Endothelial cell (in vitro differentiated cells): ENCODE results near the gene RPGR. TPM values are rescaled to one million over a fixed set of nuclear protein-coding genes. Genes with fewer than 3 reads are reported as not detected.

Experiments
- DNase-seq: peaks from one replicate; pipeline ENCODE4 v3.0.0; 2021; ENCODE audit warnings: low spot score
- H3K27ac Mint-ChIP-seq: one replicate; pipeline ENCODE4 v1.8.0; 2021; ENCODE audit warnings: mixed read lengths, inconsistent platforms; ENCODE audit not compliant: unreplicated experiment
- H3K27me3 Mint-ChIP-seq: one replicate; pipeline ENCODE4 v1.8.0; 2021; ENCODE audit warnings: mild to moderate bottlenecking, moderate library complexity, mixed read lengths, inconsistent platforms; ENCODE audit not compliant: unreplicated experiment
- H3K36me3 Mint-ChIP-seq: one replicate; pipeline ENCODE4 v1.8.0; 2021; ENCODE audit warnings: mild to moderate bottlenecking, low read depth, mixed read lengths, inconsistent platforms; ENCODE audit not compliant: unreplicated experiment
- H3K4me1 Mint-ChIP-seq: one replicate; pipeline ENCODE4 v1.8.0; 2021; ENCODE audit warnings: mild to moderate bottlenecking, mixed read lengths, inconsistent platforms; ENCODE audit not compliant: unreplicated experiment
- H3K4me3 Mint-ChIP-seq: one replicate; pipeline ENCODE4 v1.8.0; 2021; ENCODE audit warnings: mild to moderate bottlenecking, mixed read lengths, inconsistent platforms; ENCODE audit not compliant: unreplicated experiment
- H3K9me3 Mint-ChIP-seq: one replicate; pipeline ENCODE4 v1.8.0; 2021; ENCODE audit warnings: mixed read lengths, inconsistent platforms; ENCODE audit not compliant: unreplicated experiment
- total RNA-seq: library from RNA; stranded (reverse); fragmentation: NEBNext Ultra II Directional; extraction: Animal tissue kit (Norgen Biotek cat#: 25700); gene quantifications from one replicate; pipeline ENCODE4 v1.2.1, GENCODE V29; 2021; ENCODE audit not compliant: unreplicated experiment
- TF ChIP-seq, protein P1 (sequence below): fragments of 200-600 bp; sonication (generic); IDR thresholded peaks from one replicate; pipeline ENCODE4 v1.5.0; 2021; ENCODE audit warnings: antibody characterized with exemption; ENCODE audit not compliant: unreplicated experiment

Gene RPGR
- total RNA-seq, 1 donor from 2014 or later: 17.2 TPM

DNA sequence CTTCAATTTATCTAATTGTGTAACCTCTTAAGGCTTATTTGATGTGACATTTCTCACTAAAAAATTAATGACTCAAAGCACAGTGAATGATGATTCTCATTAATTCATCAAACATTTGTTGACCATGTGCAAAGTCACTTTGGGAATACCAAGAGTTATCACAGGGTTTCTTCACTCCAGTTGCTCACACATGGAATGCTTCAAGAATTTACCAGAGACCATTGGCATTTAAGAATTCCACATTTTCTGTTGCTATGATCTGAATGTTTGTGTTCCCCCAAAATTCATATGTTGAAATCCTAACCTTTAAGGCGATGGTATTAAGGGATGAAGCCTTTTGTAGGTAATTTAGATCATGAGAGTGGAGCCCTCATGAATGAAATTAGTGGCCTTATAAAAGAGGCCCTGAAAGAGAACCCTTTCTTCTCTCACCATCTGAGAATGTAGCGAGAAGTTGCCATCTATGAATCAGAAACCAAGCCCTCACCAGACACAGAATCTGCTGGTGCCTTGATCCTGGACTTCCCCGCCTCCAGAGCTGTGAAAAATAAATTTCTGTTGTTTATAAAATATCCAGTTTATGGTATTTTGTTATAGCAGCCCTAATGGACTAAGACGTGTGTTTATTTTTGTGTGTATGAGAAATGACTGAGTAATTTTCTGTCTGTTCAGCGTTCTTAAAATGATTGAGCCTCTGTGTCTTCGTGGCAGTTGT lies 90.3 kb downstream of the RPGR start:
- Mint-ChIP-seq H3K27ac (no peak overlapping the region), H3K9me3 (no peaks in the 10 kb centered on the region), H3K4me3 (no peak overlapping the region), H3K36me3 (no peaks in the 10 kb centered on the region), H3K4me1 (no peaks in the 10 kb centered on the region), H3K27me3 (no peaks in the 10 kb centered on the region)
- TF ChIP-seq, protein P1, sequence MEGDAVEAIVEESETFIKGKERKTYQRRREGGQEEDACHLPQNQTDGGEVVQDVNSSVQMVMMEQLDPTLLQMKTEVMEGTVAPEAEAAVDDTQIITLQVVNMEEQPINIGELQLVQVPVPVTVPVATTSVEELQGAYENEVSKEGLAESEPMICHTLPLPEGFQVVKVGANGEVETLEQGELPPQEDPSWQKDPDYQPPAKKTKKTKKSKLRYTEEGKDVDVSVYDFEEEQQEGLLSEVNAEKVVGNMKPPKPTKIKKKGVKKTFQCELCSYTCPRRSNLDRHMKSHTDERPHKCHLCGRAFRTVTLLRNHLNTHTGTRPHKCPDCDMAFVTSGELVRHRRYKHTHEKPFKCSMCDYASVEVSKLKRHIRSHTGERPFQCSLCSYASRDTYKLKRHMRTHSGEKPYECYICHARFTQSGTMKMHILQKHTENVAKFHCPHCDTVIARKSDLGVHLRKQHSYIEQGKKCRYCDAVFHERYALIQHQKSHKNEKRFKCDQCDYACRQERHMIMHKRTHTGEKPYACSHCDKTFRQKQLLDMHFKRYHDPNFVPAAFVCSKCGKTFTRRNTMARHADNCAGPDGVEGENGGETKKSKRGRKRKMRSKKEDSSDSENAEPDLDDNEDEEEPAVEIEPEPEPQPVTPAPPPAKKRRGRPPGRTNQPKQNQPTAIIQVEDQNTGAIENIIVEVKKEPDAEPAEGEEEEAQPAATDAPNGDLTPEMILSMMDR: no peak
- no peak for DNase-seq

DNA sequence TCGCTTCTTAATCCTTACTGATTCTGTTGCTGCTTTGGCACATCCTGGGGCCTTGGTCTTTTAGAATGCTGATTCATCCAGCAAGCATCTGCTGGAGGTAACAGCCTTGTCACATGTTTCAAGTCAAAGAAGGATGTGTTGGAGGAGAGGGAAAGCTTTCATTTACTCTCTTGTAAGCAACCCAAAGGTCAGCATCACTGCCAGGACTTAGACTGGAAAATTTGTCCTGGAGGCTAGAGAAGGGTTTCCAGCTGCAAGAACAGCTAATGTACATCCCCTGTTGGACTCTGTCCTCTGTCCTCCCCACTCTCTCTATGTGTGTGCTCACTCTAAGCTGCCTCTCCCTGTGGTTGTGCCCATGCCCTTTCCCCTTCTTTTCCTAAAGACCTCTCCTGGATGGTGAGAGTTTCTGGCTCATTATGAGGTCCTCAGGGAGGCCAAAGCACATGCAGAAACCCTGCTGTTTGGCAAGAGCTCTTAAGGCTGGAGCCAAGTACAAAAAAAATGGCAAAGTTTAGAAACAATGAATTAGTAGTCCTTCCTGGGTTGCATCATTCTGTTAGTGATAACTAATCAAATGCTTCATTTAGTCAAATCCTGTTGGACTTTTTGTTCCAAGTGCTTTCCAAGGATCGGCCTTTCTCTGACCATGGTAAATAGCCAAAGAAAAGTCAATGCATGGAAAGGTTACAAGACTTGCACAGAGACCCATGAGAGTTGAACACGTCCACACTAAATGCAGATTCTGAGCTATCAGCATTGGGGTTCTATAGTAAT lies 93.2 kb downstream of the RPGR start:
- Mint-ChIP-seq H3K4me1 (no peaks in the 10 kb centered on the region), H3K4me3 (no peak overlapping the region), H3K27ac (no peak overlapping the region), H3K9me3 (no peaks in the 10 kb centered on the region), H3K27me3 (no peaks in the 10 kb centered on the region), H3K36me3 (no peaks in the 10 kb centered on the region)
- DNase-seq: no peak
- TF ChIP-seq, protein P1: no peak

DNA sequence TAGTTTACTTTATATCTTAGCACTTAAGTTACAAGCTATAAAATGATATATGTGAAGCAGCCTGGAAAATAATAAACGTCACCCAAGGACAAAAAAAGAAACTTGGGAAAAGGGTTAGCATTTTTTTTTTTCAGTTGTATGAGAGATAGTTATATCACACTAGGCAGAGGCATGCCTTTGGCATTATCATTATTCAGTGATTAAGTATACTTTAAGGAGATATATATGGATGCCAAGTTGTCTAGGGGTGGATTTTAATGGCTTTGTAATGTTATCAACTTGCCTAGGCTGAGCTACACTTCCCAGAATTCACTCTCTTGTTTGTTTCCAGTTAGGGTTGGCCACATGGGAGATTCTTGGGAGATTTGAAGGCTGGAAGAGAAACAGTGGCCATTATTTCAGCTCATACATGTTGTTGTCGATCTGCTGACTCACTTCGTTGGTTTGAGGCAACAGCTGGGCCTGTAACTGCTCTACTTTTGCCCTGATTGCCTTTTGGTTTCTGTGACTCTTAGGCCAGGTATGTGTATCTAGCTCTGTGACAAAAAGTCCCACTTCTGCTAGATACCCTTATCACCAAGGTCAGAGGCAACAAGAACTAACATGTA lies 95.1 kb downstream of the RPGR start:
- H3K27ac Mint-ChIP-seq: no peak overlapping the region
- peaks cover 8% of the 10 kb centered on the region for H3K4me1 Mint-ChIP-seq
- H3K4me3 Mint-ChIP-seq: no peak overlapping the region
- H3K36me3 Mint-ChIP-seq: no peaks in the 10 kb centered on the region
- no peaks in the 10 kb centered on the region for H3K27me3 Mint-ChIP-seq
- no peak for DNase-seq
- TF ChIP-seq, protein P1: no peak
- H3K9me3 Mint-ChIP-seq: no peaks in the 10 kb centered on the region

DNA sequence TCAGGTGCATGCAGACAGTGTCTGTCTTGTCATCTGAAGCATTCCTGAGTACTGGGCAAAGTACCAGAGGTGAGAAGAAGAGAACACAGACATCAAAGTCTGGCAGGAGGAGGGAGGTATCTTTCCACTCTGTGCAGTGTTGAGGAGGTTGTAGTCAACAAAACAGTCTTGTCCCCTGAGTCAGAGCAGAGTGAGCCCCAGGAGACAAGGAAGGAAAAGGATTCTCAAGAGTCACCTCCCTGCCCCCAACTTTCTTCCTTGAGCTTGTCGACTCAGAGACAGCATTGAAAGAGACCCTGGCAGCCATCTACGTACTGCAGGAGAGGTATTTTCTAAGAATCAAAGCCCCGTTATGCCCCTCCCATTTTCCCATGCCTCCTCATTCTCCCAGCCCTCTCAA lies 102.2 kb downstream of the RPGR start:
- Mint-ChIP-seq H3K27ac (no peak overlapping the region), H3K4me3 (no peak overlapping the region), H3K9me3 (no peaks in the 10 kb centered on the region), H3K4me1 (peaks cover 15% of the 10 kb centered on the region), H3K36me3 (no peaks in the 10 kb centered on the region), H3K27me3 (no peaks in the 10 kb centered on the region)
- TF ChIP-seq, protein P1: no peak
- no peak for DNase-seq

DNA sequence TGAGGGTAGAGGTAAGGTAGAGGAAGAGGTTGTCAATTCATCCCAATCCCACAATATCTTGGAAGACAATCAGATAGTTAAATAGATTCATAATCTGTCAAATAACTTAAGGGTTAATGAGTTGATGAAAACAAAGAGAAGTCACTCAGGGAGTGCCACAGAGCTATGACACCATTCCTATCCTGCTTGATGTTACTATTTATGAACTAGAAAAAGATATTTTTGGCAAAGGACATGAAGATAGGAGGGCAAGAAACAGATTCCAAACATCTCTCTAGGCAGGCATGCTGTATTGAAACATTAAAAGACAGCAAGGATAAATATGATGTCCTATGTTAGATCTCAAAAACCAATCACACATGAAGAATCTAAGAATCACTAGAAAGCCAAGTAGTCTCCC lies 103.1 kb downstream of the RPGR start:
- H3K27ac Mint-ChIP-seq: no peak overlapping the region
- H3K36me3 Mint-ChIP-seq: no peaks in the 10 kb centered on the region
- H3K27me3 Mint-ChIP-seq: no peaks in the 10 kb centered on the region
- peaks cover 21% of the 10 kb centered on the region for H3K4me1 Mint-ChIP-seq
- H3K9me3 Mint-ChIP-seq: no peaks in the 10 kb centered on the region
- DNase-seq: no peak
- TF ChIP-seq, protein P1: no peak
- H3K4me3 Mint-ChIP-seq: no peak overlapping the region
